ENCODE data around the gene LANCL1. TPM values are rescaled to one million over a fixed set of nuclear protein-coding genes. Genes with fewer than 3 reads are reported as not detected.

LANCL1 gene
- 40.0 and 73.1 TPM in 2 replicates for total RNA-seq (ENCODE audit: low replicate concordance)

GRCh38 chr2:210476194-210477128 lies at the start of gene LANCL1:
Gene LANCL1, minus strand, starts transcription at chr2:210476759. Its CDS starts 363 bp downstream, at chr2:210476396.

Other genes with a start within 250 kb of the LANCL1 start
- not detected in 2 replicates for gene MYL1, start 161.6 kb downstream of the LANCL1 start, total RNA-seq (ENCODE audit: low replicate concordance)
- gene CPS1, start 79.8 kb upstream of the LANCL1 start, total RNA-seq (ENCODE audit: low replicate concordance), result 11.1 and 28.2 TPM in 2 replicates

All from smooth muscle cell of the coronary artery (primary cell).